HepG2 (cell line): ENCODE data around the gene TM4SF5. TPM values are rescaled to one million over a fixed set of nuclear protein-coding genes. Genes with fewer than 3 reads are reported as not detected.

Experiments
- ATAC-seq: fragments of 200-7000 bp; cut with Tn5 transposase; 3 replicates; pipeline ENCODE4 v1.9.1; 2020; ENCODE audit warnings: mild to moderate bottlenecking, moderate library complexity
- BruUV-seq: library from RNA; stranded (reverse); fragments of 400-500 nt; replicated peaks from 2 replicates; lab custom pipeline; 2021; lab: Mats Ljungman, UMichigan
- CTCF ChIA-PET: fragments of 300-600 bp; formaldehyde crosslinking; extraction: SDS; loops from one replicate; lab custom pipeline; 2021; ENCODE audit warnings: low total read pairs, inconsistent platforms, low intra/inter-chr PET ratio; lab: Yijun Ruan, JAX
- POLR2A ChIA-PET: fragments of 350-600 bp; sonication (Branson Sonifier 250); formaldehyde crosslinking; loops from one replicate; lab custom pipeline; 2020; ENCODE audit warnings: antibody characterized with exemption, inconsistent platforms; lab: Yijun Ruan, JAX
- DNase-seq: peaks from one replicate; pipeline ENCODE4 v3.0.0-alpha.2; 2015; ENCODE audit warnings: low spot score
- FAIRE-seq: peaks from 3 replicates; lab custom pipeline; 2011; peaks lifted over from hg19 to GRCh38; lab: Jason Lieb, UNC
- H2AFZ ChIP-seq: one replicate; pipeline ENCODE4 v1.6.1; 2011; ENCODE audit warnings: low read length, inconsistent platforms
- H3K27ac ChIP-seq: fragments of 300-600 bp; 3 replicates; pipeline ENCODE4 v1.8.0; 2011; ENCODE audit warnings: mixed run types, mild to moderate bottlenecking, mixed read lengths, low read length, inconsistent platforms; ENCODE audit not compliant: insufficient read depth; ENCODE audit errors: extremely low read length
- H3K27me3 ChIP-seq, 2 experiments: fragments of 200-600 bp in 1 of 2; 2 replicates in 1 of 2; 3 replicates in 1 of 2; pipeline versions ENCODE4 v1.6.0 to v1.8.0; 2011; ENCODE audit warnings: low read length in 2 of 2, mild to moderate bottlenecking in 2 of 2, moderate library complexity in 2 of 2, inconsistent platforms in 1 of 2; ENCODE audit not compliant: insufficient read depth in 2 of 2, control insufficient read depth in 1 of 2
- H3K36me3 ChIP-seq, 2 experiments: fragments of 200-600 bp in 1 of 2; replicated peaks in 1 of 2; 2 replicates in 1 of 2; 3 replicates in 1 of 2; pipeline versions ENCODE4 v1.5.1 to v1.8.0; 2011; ENCODE audit warnings: low read length in 2 of 2, inconsistent platforms in 1 of 2; ENCODE audit not compliant: insufficient read depth in 2 of 2, control insufficient read depth in 1 of 2
- H3K4me1 ChIP-seq: 2 replicates; pipeline ENCODE4 v1.5.1; 2012; ENCODE audit warnings: low read length, inconsistent platforms; ENCODE audit not compliant: insufficient read depth
- H3K4me2 ChIP-seq: 2 replicates; pipeline ENCODE4 v1.6.0; 2011; ENCODE audit warnings: low read depth, low read length, inconsistent platforms
- H3K4me3 ChIP-seq, 3 experiments: fragments of 200-600 bp in 1 of 3; sonication (generic), shearing (Covaris generic) in 1 of 3; replicated peaks in 1 of 3; 2 replicates each; pipeline ENCODE4 v1.5.1; 2011 to 2016; ENCODE audit warnings: low read length in 3 of 3, inconsistent platforms in 2 of 3, low read depth in 2 of 3, mild to moderate bottlenecking in 2 of 3, control low read depth in 1 of 3, mixed read lengths in 1 of 3; ENCODE audit not compliant: insufficient read depth in 1 of 3
- H3K79me2 ChIP-seq: one replicate; pipeline ENCODE4 v1.6.1; 2011; ENCODE audit warnings: low read length, inconsistent platforms; ENCODE audit not compliant: insufficient read depth
- H3K9ac ChIP-seq: 2 replicates; pipeline ENCODE4 v1.6.0; 2011; ENCODE audit warnings: mild to moderate bottlenecking, low read depth, low read length, inconsistent platforms; ENCODE audit not compliant: insufficient read depth
- H3K9me3 ChIP-seq: 2 replicates; pipeline ENCODE4 v1.5.1; 2012; ENCODE audit warnings: mild to moderate bottlenecking, low read length
- H4K20me1 ChIP-seq: 2 replicates; pipeline ENCODE4 v1.6.0; 2011; ENCODE audit warnings: inconsistent platforms, mild to moderate bottlenecking, low read length, moderate library complexity; ENCODE audit not compliant: insufficient read depth
- BCL6 ChIP-seq: IDR thresholded peaks from 2 replicates; pipeline ENCODE4 v1.6.1; 2016; ENCODE audit warnings: missing genetic modification reagents, missing compliant biosample characterization
- BHLHE40 ChIP-seq: IDR thresholded peaks from 2 replicates; pipeline ENCODE4 v1.6.1; 2011; ENCODE audit warnings: low read length, improper control_type of control experiment
- FOXA1 ChIP-seq, 2 experiments: fragments of 450-650 bp in 1 of 2; sonication (generic) in 1 of 2; formaldehyde crosslinking in 1 of 2; IDR thresholded peaks; 2 replicates each; pipeline versions ENCODE4 v1.4.0 to v1.6.1; 2016 to 2020; ENCODE audit warnings: missing genetic modification reagents in 1 of 2
- FOXP1 ChIP-seq, 2 experiments: fragments of 450-650 bp in 1 of 2; IDR thresholded peaks; 2 replicates each; pipeline ENCODE4 v1.6.1; 2017 to 2018; ENCODE audit warnings: antibody characterized with exemption in 1 of 2
- HDAC1 ChIP-seq: sonication (generic); formaldehyde crosslinking; IDR thresholded peaks from 2 replicates; pipeline ENCODE4 v1.5.1; 2020; ENCODE audit warnings: mild to moderate bottlenecking, missing genetic modification reagents
- ISL2 ChIP-seq: sonication (generic); formaldehyde crosslinking; IDR thresholded peaks from 2 replicates; pipeline ENCODE4 v1.5.0; 2020; ENCODE audit warnings: missing genetic modification reagents
- KDM2A ChIP-seq: sonication (generic); formaldehyde crosslinking; IDR thresholded peaks from 2 replicates; pipeline ENCODE4 v1.4.0; 2020; ENCODE audit warnings: low read depth, missing genetic modification reagents, borderline replicate concordance
- KLF9 ChIP-seq: IDR thresholded peaks from 2 replicates; pipeline ENCODE4 v1.6.1; 2016; ENCODE audit warnings: low read depth
- MAF1 ChIP-seq: sonication (generic); formaldehyde crosslinking; IDR thresholded peaks from 2 replicates; pipeline ENCODE4 v1.5.0; 2020; ENCODE audit warnings: missing genetic modification reagents, borderline replicate concordance
- NAIF1 ChIP-seq: sonication (generic); formaldehyde crosslinking; IDR thresholded peaks from 2 replicates; pipeline ENCODE4 v1.5.0; 2020; ENCODE audit warnings: mild to moderate bottlenecking, missing genetic modification reagents, borderline replicate concordance
- RFX1 ChIP-seq: fragments of 450-650 bp; IDR thresholded peaks from 2 replicates; pipeline ENCODE4 v1.6.1; 2017
- XBP1 ChIP-seq: sonication (generic); formaldehyde crosslinking; IDR thresholded peaks from 2 replicates; pipeline ENCODE4 v1.5.0; 2020; ENCODE audit warnings: missing genetic modification reagents
- ZEB1 ChIP-seq: IDR thresholded peaks from 2 replicates; pipeline ENCODE4 v1.6.1; 2012; ENCODE audit warnings: mild to moderate bottlenecking, low read depth, inconsistent platforms; ENCODE audit not compliant: insufficient replicate concordance
- ZNF776 ChIP-seq: sonication (generic); formaldehyde crosslinking; IDR thresholded peaks from 2 replicates; pipeline ENCODE4 v1.4.0; 2020; ENCODE audit warnings: mild to moderate bottlenecking, missing genetic modification reagents
- ZNF883 ChIP-seq: sonication (generic); formaldehyde crosslinking; IDR thresholded peaks from 2 replicates; pipeline ENCODE4 v1.5.1; 2020; ENCODE audit warnings: mild to moderate bottlenecking, missing genetic modification reagents; ENCODE audit errors: not compliant biosample characterization
- WGBS: methylation state at CpG from one replicate; pipeline ENCODE4 v1.1.6; 2017; ENCODE audit warnings: low lambda C conversion rate; 5-methylcytosine and 5-hydroxymethylcytosine counted together
- in situ Hi-C: cut with HindIII; loops from 2 replicates; pipeline ENCODE4 v1.10.0; 2017; ENCODE audit warnings: low pct_unique_long_range_greater_than_20kb; ENCODE audit not compliant: extremely low pct_ligation_motif_present
- intact Hi-C: fragments of 100-400 bp; cut with micrococcal nuclease; formaldehyde crosslinking; loops from one replicate; pipeline ENCODE4 v1.10.0; 2022; ENCODE audit not compliant: unreplicated experiment
- polyA plus RNA-seq, 8 experiments: library from polyadenylated mRNA; depleted of rRNA in 3 of 8; stranded (reverse) in 7 of 8; unstranded in 1 of 8; fragments of >200 nt; fragmentation: Illumina TruSeq in 4 of 8; extraction: Trizol in 4 of 8; gene quantifications; 2 replicates each; pipeline versions ENCODE4 v1.2.1 to v1.2.3, GENCODE V29; 2011 to 2016; ENCODE audit warnings: low read depth in 4 of 8, missing spikeins in 1 of 8, mixed read lengths in 1 of 8; ENCODE audit not compliant: insufficient read depth in 1 of 8
- total RNA-seq, 5 experiments: library from RNA; depleted of rRNA; stranded (reverse); fragments of >200 nt; fragmentation: Illumina TruSeq; extraction: Trizol; gene quantifications; 2 replicates each; pipeline ENCODE4 v1.2.3, GENCODE V29; 2016; ENCODE audit warnings: low read depth in 1 of 5
- TF ChIP-seq, protein P1 (sequence below), 2 experiments: sonication (generic) in 1 of 2; formaldehyde crosslinking in 1 of 2; IDR thresholded peaks; 2 replicates each; pipeline versions ENCODE4 v1.4.0 to v1.6.1; 2018 to 2020; ENCODE audit warnings: missing genetic modification reagents in 2 of 2, borderline replicate concordance in 1 of 2, low read depth in 1 of 2, mild to moderate bottlenecking in 1 of 2, missing biosample characterization in 1 of 2
- TF ChIP-seq, protein P2 (sequence below): sonication (generic); formaldehyde crosslinking; IDR thresholded peaks from 2 replicates; pipeline ENCODE4 v1.9.0; 2022; ENCODE audit warnings: missing genetic modification reagents, mild to moderate bottlenecking, borderline replicate concordance
- TF ChIP-seq, protein P3 (sequence below): sonication (generic); formaldehyde crosslinking; IDR thresholded peaks from 2 replicates; pipeline ENCODE4 v1.4.0; 2020; ENCODE audit warnings: mild to moderate bottlenecking, missing genetic modification reagents
- TF ChIP-seq, protein P4 (sequence below): sonication (generic); formaldehyde crosslinking; IDR thresholded peaks from 2 replicates; pipeline ENCODE4 v1.4.0; 2020; ENCODE audit warnings: mild to moderate bottlenecking, missing genetic modification reagents

Gene TM4SF5
- total and polyA plus RNA-seq, 2 of the 13 experiments (the other 11 are each of a cell fraction or from before 2014, with no cell fraction given): 30.1 to 126 TPM

DNA sequence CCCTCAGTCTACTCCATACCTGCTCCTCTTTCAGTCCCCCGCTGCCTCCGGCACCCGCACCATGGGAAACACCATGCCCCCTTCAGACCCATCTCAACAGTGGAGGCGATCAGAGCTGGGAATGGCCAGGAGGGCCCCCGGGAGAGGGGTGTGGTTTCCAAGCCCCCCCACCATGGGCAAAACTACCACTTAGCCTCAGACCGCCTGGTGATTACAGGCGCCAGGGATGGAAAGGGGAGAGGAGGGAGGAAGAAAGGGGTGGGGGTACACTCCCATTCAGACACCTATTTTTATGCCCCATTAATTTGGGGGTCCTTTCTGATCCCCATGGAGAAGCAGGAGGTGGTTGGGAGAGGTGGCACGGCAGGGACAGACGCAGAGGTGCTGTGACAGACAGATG lies 30.5 kb downstream of the TM4SF5 start, which contains the start of gene C17orf114:
C17orf114 (minus strand) TSS at position 101 of the 400 bp plus-strand sequence.
- ChIA-PET POLR2A (no interaction called here), CTCF (no interaction called here)
- Histone ChIP-seq H3K9ac (no peak within 1 kb of the TSS), H3K4me2 (no peak within 1 kb of the TSS), H4K20me1 (no peaks in the 10 kb centered on the region), H3K9me3 (no peaks in the 10 kb centered on the region), H3K4me1 (peaks cover 8% of the 10 kb centered on the region), H3K27me3 (no peaks in the 10 kb centered on the region), H3K36me3 (peaks cover 8 to 17% of the 10 kb centered on the region in 2 experiments), H3K27ac (no peak within 1 kb of the TSS), H2AFZ (no peak within 1 kb of the TSS), H3K4me3 (no peak within 1 kb of the TSS), H3K79me2 (peaks cover 6% of the 10 kb centered on the region)
- no TSS peak for BruUV-seq
- no peak for TF ChIP-seq FOXP1 (IDR thresholded peaks at IDR 0.05)
- no peak for TF ChIP-seq FOXP1 (CRISPR knock-in tag; IDR thresholded peaks at IDR 0.05)
- no peak for TF ChIP-seq BHLHE40
- TF ChIP-seq, protein P1, sequence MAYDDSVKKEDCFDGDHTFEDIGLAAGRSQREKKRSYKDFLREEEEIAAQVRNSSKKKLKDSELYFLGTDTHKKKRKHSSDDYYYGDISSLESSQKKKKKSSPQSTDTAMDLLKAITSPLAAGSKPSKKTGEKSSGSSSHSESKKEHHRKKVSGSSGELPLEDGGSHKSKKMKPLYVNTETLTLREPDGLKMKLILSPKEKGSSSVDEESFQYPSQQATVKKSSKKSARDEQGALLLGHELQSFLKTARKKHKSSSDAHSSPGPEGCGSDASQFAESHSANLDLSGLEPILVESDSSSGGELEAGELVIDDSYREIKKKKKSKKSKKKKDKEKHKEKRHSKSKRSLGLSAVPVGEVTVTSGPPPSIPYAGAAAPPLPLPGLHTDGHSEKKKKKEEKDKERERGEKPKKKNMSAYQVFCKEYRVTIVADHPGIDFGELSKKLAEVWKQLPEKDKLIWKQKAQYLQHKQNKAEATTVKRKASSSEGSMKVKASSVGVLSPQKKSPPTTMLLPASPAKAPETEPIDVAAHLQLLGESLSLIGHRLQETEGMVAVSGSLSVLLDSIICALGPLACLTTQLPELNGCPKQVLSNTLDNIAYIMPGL (CRISPR knock-in tag; IDR thresholded peaks at IDR 0.05; ENCODE audit: borderline replicate concordance in 1 of 2, low read depth in 1 of 2): no peak
- TF ChIP-seq ZNF776 (CRISPR knock-in tag): no peak
- no peak for TF ChIP-seq BCL6 (CRISPR knock-in tag)
- TF ChIP-seq KLF9: no peak
- TF ChIP-seq, protein P2, sequence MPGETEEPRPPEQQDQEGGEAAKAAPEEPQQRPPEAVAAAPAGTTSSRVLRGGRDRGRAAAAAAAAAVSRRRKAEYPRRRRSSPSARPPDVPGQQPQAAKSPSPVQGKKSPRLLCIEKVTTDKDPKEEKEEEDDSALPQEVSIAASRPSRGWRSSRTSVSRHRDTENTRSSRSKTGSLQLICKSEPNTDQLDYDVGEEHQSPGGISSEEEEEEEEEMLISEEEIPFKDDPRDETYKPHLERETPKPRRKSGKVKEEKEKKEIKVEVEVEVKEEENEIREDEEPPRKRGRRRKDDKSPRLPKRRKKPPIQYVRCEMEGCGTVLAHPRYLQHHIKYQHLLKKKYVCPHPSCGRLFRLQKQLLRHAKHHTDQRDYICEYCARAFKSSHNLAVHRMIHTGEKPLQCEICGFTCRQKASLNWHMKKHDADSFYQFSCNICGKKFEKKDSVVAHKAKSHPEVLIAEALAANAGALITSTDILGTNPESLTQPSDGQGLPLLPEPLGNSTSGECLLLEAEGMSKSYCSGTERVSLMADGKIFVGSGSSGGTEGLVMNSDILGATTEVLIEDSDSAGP (CRISPR knock-in tag): no peak
- no peak for TF ChIP-seq HDAC1 (CRISPR knock-in tag)
- TF ChIP-seq RFX1: no peak
- no peak for TF ChIP-seq ZEB1
- TF ChIP-seq FOXA1 (IDR thresholded peaks at IDR 0.05): no peak
- no peak for TF ChIP-seq FOXA1 (CRISPR knock-in tag; IDR thresholded peaks at IDR 0.05)
- no peak for TF ChIP-seq ISL2 (CRISPR knock-in tag)
- TF ChIP-seq XBP1 (CRISPR knock-in tag): no peak
- no peak for TF ChIP-seq NAIF1
- no peak for TF ChIP-seq MAF1 (CRISPR knock-in tag)
- no peak for TF ChIP-seq ZNF883 (CRISPR knock-in tag)
- no peak for TF ChIP-seq KDM2A
- TF ChIP-seq, protein P3, sequence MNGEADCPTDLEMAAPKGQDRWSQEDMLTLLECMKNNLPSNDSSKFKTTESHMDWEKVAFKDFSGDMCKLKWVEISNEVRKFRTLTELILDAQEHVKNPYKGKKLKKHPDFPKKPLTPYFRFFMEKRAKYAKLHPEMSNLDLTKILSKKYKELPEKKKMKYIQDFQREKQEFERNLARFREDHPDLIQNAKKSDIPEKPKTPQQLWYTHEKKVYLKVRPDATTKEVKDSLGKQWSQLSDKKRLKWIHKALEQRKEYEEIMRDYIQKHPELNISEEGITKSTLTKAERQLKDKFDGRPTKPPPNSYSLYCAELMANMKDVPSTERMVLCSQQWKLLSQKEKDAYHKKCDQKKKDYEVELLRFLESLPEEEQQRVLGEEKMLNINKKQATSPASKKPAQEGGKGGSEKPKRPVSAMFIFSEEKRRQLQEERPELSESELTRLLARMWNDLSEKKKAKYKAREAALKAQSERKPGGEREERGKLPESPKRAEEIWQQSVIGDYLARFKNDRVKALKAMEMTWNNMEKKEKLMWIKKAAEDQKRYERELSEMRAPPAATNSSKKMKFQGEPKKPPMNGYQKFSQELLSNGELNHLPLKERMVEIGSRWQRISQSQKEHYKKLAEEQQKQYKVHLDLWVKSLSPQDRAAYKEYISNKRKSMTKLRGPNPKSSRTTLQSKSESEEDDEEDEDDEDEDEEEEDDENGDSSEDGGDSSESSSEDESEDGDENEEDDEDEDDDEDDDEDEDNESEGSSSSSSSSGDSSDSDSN (CRISPR knock-in tag): no peak
- TF ChIP-seq, protein P4, sequence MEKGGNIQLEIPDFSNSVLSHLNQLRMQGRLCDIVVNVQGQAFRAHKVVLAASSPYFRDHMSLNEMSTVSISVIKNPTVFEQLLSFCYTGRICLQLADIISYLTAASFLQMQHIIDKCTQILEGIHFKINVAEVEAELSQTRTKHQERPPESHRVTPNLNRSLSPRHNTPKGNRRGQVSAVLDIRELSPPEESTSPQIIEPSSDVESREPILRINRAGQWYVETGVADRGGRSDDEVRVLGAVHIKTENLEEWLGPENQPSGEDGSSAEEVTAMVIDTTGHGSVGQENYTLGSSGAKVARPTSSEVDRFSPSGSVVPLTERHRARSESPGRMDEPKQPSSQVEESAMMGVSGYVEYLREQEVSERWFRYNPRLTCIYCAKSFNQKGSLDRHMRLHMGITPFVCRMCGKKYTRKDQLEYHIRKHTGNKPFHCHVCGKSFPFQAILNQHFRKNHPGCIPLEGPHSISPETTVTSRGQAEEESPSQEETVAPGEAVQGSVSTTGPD (CRISPR knock-in tag): no peak
- DNase-seq (no peak), FAIRE-seq (no peak), ATAC-seq (no peak)
- in situ Hi-C loops (no loop called here), intact Hi-C loops (no loop called here)
- WGBS: 82% methylated on average over 9 of the region's 9 CpGs
